WTC11 (cell line): ENCODE measurements around the gene NPFFR1. TPM values are rescaled to one million over a fixed set of nuclear protein-coding genes. Genes with fewer than 3 reads are reported as not detected.
A peak's percentile ranks its signal among the peaks of the same experiment; 100 is the strongest.
"Not testable (repeated sequence)": the region's sequence is repeated elsewhere in the genome, so short reads cannot be mapped to it uniquely, and the experiment has no call there.

Experiments used
- ATAC-seq: fragments of 200-7000 bp; cut with Tn5 transposase; 2 replicates; pipeline ENCODE4 v1.10.0; 2021; ENCODE audit warnings: mild to moderate bottlenecking, moderate library complexity
- CTCF ChIA-PET: fragments of 300-600 bp; sonication (Branson Sonifier 250); formaldehyde crosslinking; loops from one replicate; lab custom pipeline; 2021; ENCODE audit warnings: antibody characterized with exemption; lab: Charles Lee
- POLR2A ChIA-PET: fragments of 350-600 bp; sonication (Branson Sonifier 250); formaldehyde crosslinking; loops from one replicate; lab custom pipeline; 2021; ENCODE audit warnings: antibody characterized with exemption; lab: Charles Lee
- DNase-seq: peaks from one replicate; pipeline ENCODE4 v3.0.0; 2021; ENCODE audit warnings: low spot score
- H3K27ac Mint-ChIP-seq: 2 replicates; pipeline ENCODE4 v1.8.0; 2021; ENCODE audit warnings: mixed read lengths
- H3K27me3 Mint-ChIP-seq: 2 replicates; pipeline ENCODE4 v1.8.0; 2021; ENCODE audit warnings: low read depth, mild to moderate bottlenecking, moderate library complexity, mixed read lengths
- H3K36me3 Mint-ChIP-seq: 2 replicates; pipeline ENCODE4 v1.8.0; 2021; ENCODE audit warnings: mixed read lengths
- H3K4me1 Mint-ChIP-seq: 2 replicates; pipeline ENCODE4 v1.8.0; 2022; ENCODE audit warnings: mixed read lengths
- H3K4me3 Mint-ChIP-seq: 2 replicates; pipeline ENCODE4 v1.8.0; 2021; ENCODE audit warnings: mild to moderate bottlenecking, moderate library complexity, mixed read lengths
- H3K9me3 Mint-ChIP-seq: 2 replicates; pipeline ENCODE4 v1.8.0; 2021; ENCODE audit warnings: mixed read lengths
- CBFB ChIP-seq: sonication (generic); formaldehyde crosslinking; IDR thresholded peaks from 2 replicates; pipeline ENCODE4 v1.8.1; 2022; ENCODE audit warnings: mild to moderate bottlenecking, low read depth, missing genetic modification reagents
- CREB1 ChIP-seq: sonication (generic); formaldehyde crosslinking; IDR thresholded peaks from 2 replicates; pipeline ENCODE4 v1.8.0; 2023; ENCODE audit warnings: mild to moderate bottlenecking, missing genetic modification reagents
- FOXJ3 ChIP-seq: sonication (generic); formaldehyde crosslinking; IDR thresholded peaks from 2 replicates; pipeline ENCODE4 v1.9.0; 2021; ENCODE audit warnings: missing genetic modification reagents, mild to moderate bottlenecking, borderline replicate concordance
- GABPB1 ChIP-seq: sonication (generic); formaldehyde crosslinking; IDR thresholded peaks from 2 replicates; pipeline ENCODE4 v1.8.1; 2023; ENCODE audit warnings: mild to moderate bottlenecking, missing genetic modification reagents
- GTF2I ChIP-seq: fragments of 250-450 bp; sonication (Bioruptor Pico); conservative IDR thresholded peaks from 2 replicates; pipeline ENCODE4 v1.4.0; 2021; ENCODE audit warnings: mild to moderate bottlenecking
- HMGA2 ChIP-seq: fragments of 250-450 bp; sonication (Bioruptor Pico); IDR thresholded peaks from 2 replicates; pipeline ENCODE4 v1.4.0; 2021; ENCODE audit warnings: mild to moderate bottlenecking, moderate library complexity
- KAT7 ChIP-seq: sonication (generic); formaldehyde crosslinking; IDR thresholded peaks from 2 replicates; pipeline ENCODE4 v1.8.1; 2023; ENCODE audit warnings: missing genetic modification reagents, mild to moderate bottlenecking, borderline replicate concordance
- NFYB ChIP-seq: sonication (generic); formaldehyde crosslinking; conservative IDR thresholded peaks from 2 replicates; pipeline ENCODE4 v1.8.0; 2022; ENCODE audit warnings: low read depth, missing genetic modification reagents
- NR3C1 ChIP-seq: sonication (generic); formaldehyde crosslinking; conservative IDR thresholded peaks from 2 replicates; pipeline ENCODE4 v1.8.1; 2023; ENCODE audit warnings: low read depth, mild to moderate bottlenecking, missing genetic modification reagents
- SMAD3 ChIP-seq: sonication (generic); formaldehyde crosslinking; IDR thresholded peaks from 2 replicates; pipeline ENCODE4 v1.8.0; 2022; ENCODE audit warnings: missing genetic modification reagents, mild to moderate bottlenecking, borderline replicate concordance
- SP1 ChIP-seq: sonication (generic); formaldehyde crosslinking; conservative IDR thresholded peaks from 2 replicates; pipeline ENCODE4 v1.8.1; 2022; ENCODE audit warnings: missing genetic modification reagents
- TP53 ChIP-seq: sonication (generic); formaldehyde crosslinking; IDR thresholded peaks from 2 replicates; pipeline ENCODE4 v1.8.1; 2023; ENCODE audit warnings: mild to moderate bottlenecking, missing genetic modification reagents
- ZNF121 ChIP-seq: sonication (generic); formaldehyde crosslinking; IDR thresholded peaks from 2 replicates; pipeline ENCODE4 v1.8.0; 2023; ENCODE audit warnings: missing genetic modification reagents
- ZNF219 ChIP-seq: sonication (generic); formaldehyde crosslinking; IDR thresholded peaks from 2 replicates; pipeline ENCODE4 v1.8.0; 2023; ENCODE audit warnings: missing genetic modification reagents, mild to moderate bottlenecking, borderline replicate concordance
- ZNF423 ChIP-seq: fragments of 250-450 bp; sonication (Bioruptor Pico); IDR thresholded peaks from 2 replicates; pipeline ENCODE4 v2.1.2; 2022; ENCODE audit warnings: mild to moderate bottlenecking, moderate library complexity
- total RNA-seq: library from RNA; stranded (reverse); gene quantifications from 3 replicates; pipeline ENCODE4 v1.2.3, GENCODE V29; 2021
- TF ChIP-seq, protein P1 (sequence below): fragments of 250-450 bp; sonication (Bioruptor Pico); IDR thresholded peaks from 2 replicates; pipeline ENCODE4 v1.9.0; 2021; ENCODE audit warnings: mild to moderate bottlenecking
- TF ChIP-seq, protein P2 (sequence below): sonication (generic); formaldehyde crosslinking; IDR thresholded peaks from 2 replicates; pipeline ENCODE4 v1.8.1; 2022; ENCODE audit warnings: mild to moderate bottlenecking, moderate library complexity, missing genetic modification reagents
- TF ChIP-seq, protein P3 (sequence below): sonication (generic); formaldehyde crosslinking; IDR thresholded peaks from 2 replicates; pipeline ENCODE4 v1.8.0; 2022; ENCODE audit warnings: mild to moderate bottlenecking, missing genetic modification reagents
- TF ChIP-seq, protein P4 (sequence below): sonication (generic); formaldehyde crosslinking; IDR thresholded peaks from 2 replicates; pipeline ENCODE4 v1.8.1; 2023; ENCODE audit warnings: mild to moderate bottlenecking, missing genetic modification reagents, moderate library complexity
- TF ChIP-seq, protein P5 (sequence below): sonication (generic); formaldehyde crosslinking; conservative IDR thresholded peaks from 2 replicates; pipeline ENCODE4 v1.8.1; 2022; ENCODE audit warnings: mild to moderate bottlenecking, missing genetic modification reagents
- TF ChIP-seq, protein P6 (sequence below): sonication (generic); formaldehyde crosslinking; IDR thresholded peaks from 2 replicates; pipeline ENCODE4 v1.8.1; 2023; ENCODE audit warnings: mild to moderate bottlenecking, missing genetic modification reagents
- TF ChIP-seq, protein P7 (sequence below): sonication (generic); formaldehyde crosslinking; IDR thresholded peaks from 2 replicates; pipeline ENCODE4 v1.8.1; 2023; ENCODE audit warnings: mild to moderate bottlenecking, moderate library complexity, missing genetic modification reagents

NPFFR1 gene
- total RNA-seq, 1 experiment from 2014 or later, result 0.04 TPM

DNA sequence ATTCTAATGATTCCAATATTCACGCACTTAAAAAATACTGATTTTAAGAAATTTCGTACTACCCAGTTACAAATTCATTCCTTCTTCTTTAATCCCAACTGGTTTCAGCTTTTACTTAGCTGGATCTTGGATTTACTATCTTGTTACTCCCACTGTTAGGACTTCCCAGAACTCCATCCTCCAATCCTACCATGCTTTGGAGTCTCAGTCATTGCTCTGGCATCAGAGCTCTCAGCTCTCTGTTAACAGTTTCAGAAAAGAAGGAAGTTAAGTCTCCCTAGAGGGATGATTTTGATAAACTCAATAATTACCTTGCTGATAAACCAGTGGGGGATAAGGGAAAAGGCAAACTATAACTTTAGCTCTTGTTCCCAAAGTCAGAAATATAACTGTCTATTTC is 60.1 kb downstream of the NPFFR1 start (continued):
- TF ChIP-seq, protein P1, sequence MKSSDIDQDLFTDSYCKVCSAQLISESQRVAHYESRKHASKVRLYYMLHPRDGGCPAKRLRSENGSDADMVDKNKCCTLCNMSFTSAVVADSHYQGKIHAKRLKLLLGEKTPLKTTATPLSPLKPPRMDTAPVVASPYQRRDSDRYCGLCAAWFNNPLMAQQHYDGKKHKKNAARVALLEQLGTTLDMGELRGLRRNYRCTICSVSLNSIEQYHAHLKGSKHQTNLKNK (CRISPR knock-in tag), result no peak
- TF ChIP-seq TP53 (CRISPR knock-in tag) (no peak), CBFB (CRISPR knock-in tag) (no peak)

DNA sequence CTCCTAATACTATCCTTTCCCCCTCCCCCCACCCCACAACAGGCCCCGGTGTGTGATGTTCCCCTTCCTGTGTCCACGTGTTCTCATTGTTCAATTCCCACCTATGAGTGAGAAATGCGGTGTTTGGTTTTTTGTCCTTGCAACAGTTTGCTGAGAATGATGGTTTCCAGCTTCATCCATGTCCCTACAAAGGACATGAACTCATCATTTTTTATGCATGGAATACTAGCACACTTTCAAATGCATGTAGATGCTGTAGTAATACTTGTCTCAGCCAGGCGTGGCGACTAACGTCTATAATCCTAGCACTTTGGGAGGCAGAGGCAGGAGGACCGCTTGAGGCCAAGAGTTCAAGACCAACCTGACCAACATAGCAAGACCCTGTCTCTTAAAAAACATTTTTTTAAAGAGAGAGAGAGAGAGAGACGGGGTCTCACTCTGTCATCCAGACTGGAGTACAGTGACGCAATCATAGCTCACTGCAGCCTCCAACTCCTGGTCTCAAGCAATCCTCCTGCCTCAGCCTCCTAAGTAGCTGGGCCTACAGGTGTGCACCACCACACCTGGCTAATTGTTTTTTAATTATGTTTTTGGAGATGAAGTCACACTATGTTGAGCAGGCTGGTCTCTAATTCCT is 60.9 kb downstream of the NPFFR1 start:
- H3K36me3 Mint-ChIP-seq, result peaks cover 10% of the 10 kb centered on the region
- 0 out of 2 replicates have a peak, but pooled peaks have one; percentile 6 for TF ChIP-seq ZNF121 (CRISPR knock-in tag)
- H3K4me3 Mint-ChIP-seq, H3K4me1 Mint-ChIP-seq, ATAC-seq, POLR2A ChIA-PET, DNase-seq, H3K27me3 Mint-ChIP-seq, H3K9me3 Mint-ChIP-seq: not testable (repeated sequence)
- CTCF ChIA-PET, result interaction anchor here (0.6 to 5.5 kb wide), 13 partner anchors 10 to 1612 kb away, joined by 3 to 149 read pairs (median 6); partner anchors contain the start of genes PPA1 and TYSND1
- H3K27ac Mint-ChIP-seq, result peak overlapping the region; percentile 84

DNA sequence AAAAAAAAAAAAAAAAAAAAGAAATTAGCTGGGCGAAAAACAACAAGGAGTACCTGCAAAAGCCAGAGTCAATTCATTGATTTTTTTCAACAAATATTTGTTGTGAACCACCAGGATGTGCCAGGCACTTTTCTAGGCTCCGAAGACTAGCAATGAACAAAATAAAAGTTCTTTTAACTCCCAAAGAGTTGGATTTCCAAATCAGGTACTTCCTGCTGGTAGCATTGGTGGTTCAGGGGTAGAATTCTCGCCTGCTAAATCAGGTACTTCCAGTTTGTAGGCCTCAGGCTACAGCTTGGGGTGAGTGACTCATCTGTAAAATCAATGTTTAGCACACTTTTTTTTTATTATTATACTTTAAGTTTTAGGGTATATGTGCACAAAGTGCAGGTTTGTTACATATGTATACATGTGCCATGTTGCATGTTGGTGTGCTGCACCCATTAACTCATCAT is 61.4 kb downstream of the NPFFR1 start:
- H3K36me3 Mint-ChIP-seq, result peaks cover 10% of the 10 kb centered on the region

DNA sequence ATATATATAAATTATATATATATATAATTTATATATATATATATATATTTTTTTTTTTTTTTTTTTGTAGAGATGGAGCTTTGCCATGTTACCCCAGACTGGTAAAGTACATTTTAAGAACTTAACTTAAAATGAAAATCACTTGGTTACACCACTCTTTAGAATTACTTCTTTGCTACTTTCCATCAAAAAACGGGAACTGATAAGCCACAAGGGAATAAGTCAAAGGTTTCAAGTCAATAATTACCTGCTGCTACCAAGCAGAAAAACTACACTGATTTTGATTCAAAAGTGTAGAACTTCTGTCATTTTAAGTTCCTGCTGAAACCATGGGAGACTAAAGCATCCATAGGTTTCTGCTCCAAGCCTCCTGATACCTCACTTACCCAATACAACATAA is 62.8 kb downstream of the NPFFR1 start:
- Mint-ChIP-seq H3K9me3 (no peaks in the 10 kb centered on the region), H3K27ac (no peak overlapping the region), H3K4me3 (no peak overlapping the region), H3K36me3 (peaks cover 14% of the 10 kb centered on the region), H3K4me1 (peaks cover 3% of the 10 kb centered on the region), H3K27me3 (no peaks in the 10 kb centered on the region)
- POLR2A ChIA-PET, result interaction anchor here (0.6 to 1.5 kb wide), 2 partner anchors 12 to 16 kb away, joined by 4 read pairs; partner anchors contain the start of gene PPA1
- DNase-seq (no peak), ATAC-seq (no peak)
- CTCF ChIA-PET, result interaction anchor here (0.9 to 5.5 kb wide), 49 partner anchors 9 to 338 kb away, joined by 3 to 149 read pairs (median 6); partner anchors contain the start of genes EIF4EBP2, LRRC20, NPFFR1 and PPA1
- TF ChIP-seq, protein P2, sequence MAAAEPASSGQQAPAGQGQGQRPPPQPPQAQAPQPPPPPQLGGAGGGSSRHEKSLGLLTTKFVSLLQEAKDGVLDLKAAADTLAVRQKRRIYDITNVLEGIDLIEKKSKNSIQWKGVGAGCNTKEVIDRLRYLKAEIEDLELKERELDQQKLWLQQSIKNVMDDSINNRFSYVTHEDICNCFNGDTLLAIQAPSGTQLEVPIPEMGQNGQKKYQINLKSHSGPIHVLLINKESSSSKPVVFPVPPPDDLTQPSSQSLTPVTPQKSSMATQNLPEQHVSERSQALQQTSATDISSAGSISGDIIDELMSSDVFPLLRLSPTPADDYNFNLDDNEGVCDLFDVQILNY, result no peak
- TF ChIP-seq NR3C1 (CRISPR knock-in tag) (no peak), TP53 (CRISPR knock-in tag) (no peak), NFYB (CRISPR knock-in tag) (no peak), KAT7 (CRISPR knock-in tag) (no peak), HMGA2 (CRISPR knock-in tag) (no peak), FOXJ3 (CRISPR knock-in tag) (no peak), GABPB1 (CRISPR knock-in tag) (no peak), GTF2I (CRISPR knock-in tag) (no peak)
- TF ChIP-seq, protein P3, sequence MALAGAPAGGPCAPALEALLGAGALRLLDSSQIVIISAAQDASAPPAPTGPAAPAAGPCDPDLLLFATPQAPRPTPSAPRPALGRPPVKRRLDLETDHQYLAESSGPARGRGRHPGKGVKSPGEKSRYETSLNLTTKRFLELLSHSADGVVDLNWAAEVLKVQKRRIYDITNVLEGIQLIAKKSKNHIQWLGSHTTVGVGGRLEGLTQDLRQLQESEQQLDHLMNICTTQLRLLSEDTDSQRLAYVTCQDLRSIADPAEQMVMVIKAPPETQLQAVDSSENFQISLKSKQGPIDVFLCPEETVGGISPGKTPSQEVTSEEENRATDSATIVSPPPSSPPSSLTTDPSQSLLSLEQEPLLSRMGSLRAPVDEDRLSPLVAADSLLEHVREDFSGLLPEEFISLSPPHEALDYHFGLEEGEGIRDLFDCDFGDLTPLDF (CRISPR knock-in tag), result no peak
- TF ChIP-seq, protein P4, sequence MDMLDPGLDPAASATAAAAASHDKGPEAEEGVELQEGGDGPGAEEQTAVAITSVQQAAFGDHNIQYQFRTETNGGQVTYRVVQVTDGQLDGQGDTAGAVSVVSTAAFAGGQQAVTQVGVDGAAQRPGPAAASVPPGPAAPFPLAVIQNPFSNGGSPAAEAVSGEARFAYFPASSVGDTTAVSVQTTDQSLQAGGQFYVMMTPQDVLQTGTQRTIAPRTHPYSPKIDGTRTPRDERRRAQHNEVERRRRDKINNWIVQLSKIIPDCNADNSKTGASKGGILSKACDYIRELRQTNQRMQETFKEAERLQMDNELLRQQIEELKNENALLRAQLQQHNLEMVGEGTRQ, result no peak
- TF ChIP-seq, protein P5, sequence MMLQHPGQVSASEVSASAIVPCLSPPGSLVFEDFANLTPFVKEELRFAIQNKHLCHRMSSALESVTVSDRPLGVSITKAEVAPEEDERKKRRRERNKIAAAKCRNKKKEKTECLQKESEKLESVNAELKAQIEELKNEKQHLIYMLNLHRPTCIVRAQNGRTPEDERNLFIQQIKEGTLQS (CRISPR knock-in tag), result no peak

More for the DNA sequence above, 61.4 kb downstream of the NPFFR1 start:
- DNase-seq, result no peak
- H3K4me3 Mint-ChIP-seq, result no peak overlapping the region
- TF ChIP-seq SMAD3 (CRISPR knock-in tag) (no peak), CREB1 (CRISPR knock-in tag) (no peak), ZNF423 (CRISPR knock-in tag) (no peak), SP1 (no peak), ZNF219 (CRISPR knock-in tag) (no peak), NR3C1 (CRISPR knock-in tag) (no peak)
- TF ChIP-seq, protein P4, result no peak
- TF ChIP-seq, protein P6, sequence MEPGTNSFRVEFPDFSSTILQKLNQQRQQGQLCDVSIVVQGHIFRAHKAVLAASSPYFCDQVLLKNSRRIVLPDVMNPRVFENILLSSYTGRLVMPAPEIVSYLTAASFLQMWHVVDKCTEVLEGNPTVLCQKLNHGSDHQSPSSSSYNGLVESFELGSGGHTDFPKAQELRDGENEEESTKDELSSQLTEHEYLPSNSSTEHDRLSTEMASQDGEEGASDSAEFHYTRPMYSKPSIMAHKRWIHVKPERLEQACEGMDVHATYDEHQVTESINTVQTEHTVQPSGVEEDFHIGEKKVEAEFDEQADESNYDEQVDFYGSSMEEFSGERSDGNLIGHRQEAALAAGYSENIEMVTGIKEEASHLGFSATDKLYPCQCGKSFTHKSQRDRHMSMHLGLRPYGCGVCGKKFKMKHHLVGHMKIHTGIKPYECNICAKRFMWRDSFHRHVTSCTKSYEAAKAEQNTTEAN (CRISPR knock-in tag), result no peak
- TF ChIP-seq, protein P7, sequence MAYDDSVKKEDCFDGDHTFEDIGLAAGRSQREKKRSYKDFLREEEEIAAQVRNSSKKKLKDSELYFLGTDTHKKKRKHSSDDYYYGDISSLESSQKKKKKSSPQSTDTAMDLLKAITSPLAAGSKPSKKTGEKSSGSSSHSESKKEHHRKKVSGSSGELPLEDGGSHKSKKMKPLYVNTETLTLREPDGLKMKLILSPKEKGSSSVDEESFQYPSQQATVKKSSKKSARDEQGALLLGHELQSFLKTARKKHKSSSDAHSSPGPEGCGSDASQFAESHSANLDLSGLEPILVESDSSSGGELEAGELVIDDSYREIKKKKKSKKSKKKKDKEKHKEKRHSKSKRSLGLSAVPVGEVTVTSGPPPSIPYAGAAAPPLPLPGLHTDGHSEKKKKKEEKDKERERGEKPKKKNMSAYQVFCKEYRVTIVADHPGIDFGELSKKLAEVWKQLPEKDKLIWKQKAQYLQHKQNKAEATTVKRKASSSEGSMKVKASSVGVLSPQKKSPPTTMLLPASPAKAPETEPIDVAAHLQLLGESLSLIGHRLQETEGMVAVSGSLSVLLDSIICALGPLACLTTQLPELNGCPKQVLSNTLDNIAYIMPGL, result no peak
- TF ChIP-seq, all 79 proteins: peak for 0
- Mint-ChIP-seq H3K9me3 (no peaks in the 10 kb centered on the region), H3K4me1 (peaks cover 3% of the 10 kb centered on the region), H3K27ac (no peak overlapping the region), H3K27me3 (no peaks in the 10 kb centered on the region)
- ChIA-PET POLR2A (interaction anchor here (0.8 to 1.5 kb wide), 2 partner anchors 9 to 11 kb away, joined by 4 read pairs; partner anchors contain the start of gene PPA1), CTCF (interaction anchor here (0.6 to 5.5 kb wide), 34 partner anchors 10 to 337 kb away, joined by 3 to 149 read pairs (median 6); partner anchors contain the start of genes NPFFR1, PPA1 and TYSND1)
- no peak for ATAC-seq
